ENCODE data around the gene EXOSC10. TPM values are rescaled to one million over a fixed set of nuclear protein-coding genes. Genes with fewer than 3 reads are reported as not detected.
A peak's percentile ranks its signal among the peaks of the same experiment; 100 is the strongest.
"Not testable (repeated sequence)": the region's sequence is repeated elsewhere in the genome, so short reads cannot be mapped to it uniquely, and the experiment has no call there.

Gene EXOSC10
- total RNA-seq, 2 donors from 2014 or later: 40.9 to 43.4 TPM

DNA sequence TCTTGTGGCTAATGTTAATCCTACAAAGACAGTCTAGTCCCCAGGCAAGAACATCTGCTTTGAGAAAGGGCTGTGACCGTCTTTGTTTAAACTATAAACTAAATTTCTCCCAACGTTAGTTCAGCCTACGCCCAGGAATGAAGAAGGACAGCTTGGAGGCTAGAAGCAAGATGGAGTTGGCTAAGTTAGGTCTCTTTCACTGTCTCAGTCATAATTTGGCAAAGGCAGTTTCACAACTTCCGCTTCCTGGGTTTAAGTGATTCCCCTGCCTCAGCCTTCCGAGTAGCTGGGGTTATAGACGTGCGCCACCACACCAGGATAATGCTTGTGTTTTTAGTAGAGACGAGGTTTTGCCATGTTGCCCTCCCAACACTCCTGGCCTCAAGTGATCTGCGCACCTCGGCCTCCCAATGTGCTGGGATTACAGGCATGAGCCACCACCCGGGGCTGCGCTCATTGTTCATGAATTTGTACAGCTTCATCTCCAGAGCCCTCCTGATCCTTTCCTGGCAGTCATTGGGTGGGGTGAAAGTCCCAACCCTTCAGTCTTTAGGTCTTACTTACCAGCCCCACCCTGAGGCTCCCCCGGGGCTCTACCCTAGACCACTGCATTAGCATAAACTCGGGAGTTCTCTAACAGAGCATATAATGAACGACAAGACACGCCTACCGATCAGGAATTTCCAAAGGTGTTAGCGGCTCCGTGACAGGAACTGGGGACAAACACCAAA, 47.7 kb downstream of the EXOSC10 start:
- peak; percentile 50 for DNase-seq (ENCODE audit: low spot score)
- intact Hi-C loops (cut with DNase I): no loop called here

DNA sequence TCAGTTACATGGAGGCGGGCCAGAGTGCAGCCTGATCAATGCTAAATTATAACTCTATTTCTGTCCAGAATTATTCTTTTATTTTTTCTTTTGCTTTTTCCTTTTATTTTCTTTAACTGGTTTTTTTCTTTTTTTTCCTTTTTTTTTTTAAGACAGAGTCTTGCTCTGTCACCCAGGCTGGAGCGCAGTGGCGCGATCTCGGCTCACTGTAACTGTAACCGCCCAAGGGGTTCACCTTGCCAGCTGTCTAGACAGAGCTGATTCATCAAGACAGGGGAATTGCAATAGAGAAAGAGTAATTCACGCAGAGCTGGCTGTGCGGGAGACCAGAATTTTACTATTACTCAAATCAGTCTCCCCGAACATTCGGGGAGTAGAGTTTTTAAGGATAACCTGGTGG, 48.5 kb downstream of the EXOSC10 start:
- DNase-seq (ENCODE audit: low spot score): peak; percentile 58
- intact Hi-C loops (cut with DNase I): not testable (repeated sequence)

- no peak for DNase-seq (ENCODE audit: low spot score)
- intact Hi-C loops (cut with DNase I): no loop called here
Observed at GRCh38 chr1:11046625-11047365, 52.9 kb downstream of the EXOSC10 start, which contains the start of gene MASP2. Gene MASP2 (minus strand): TSS chr1:11047239. CDS start chr1:11047207, 32 bp downstream.

GRCh38 chr1:11046270-11046566, 53.5 kb downstream of the EXOSC10 start:
- no peak for DNase-seq (ENCODE audit: low spot score)
- intact Hi-C loops (cut with DNase I): no loop called here

DNA sequence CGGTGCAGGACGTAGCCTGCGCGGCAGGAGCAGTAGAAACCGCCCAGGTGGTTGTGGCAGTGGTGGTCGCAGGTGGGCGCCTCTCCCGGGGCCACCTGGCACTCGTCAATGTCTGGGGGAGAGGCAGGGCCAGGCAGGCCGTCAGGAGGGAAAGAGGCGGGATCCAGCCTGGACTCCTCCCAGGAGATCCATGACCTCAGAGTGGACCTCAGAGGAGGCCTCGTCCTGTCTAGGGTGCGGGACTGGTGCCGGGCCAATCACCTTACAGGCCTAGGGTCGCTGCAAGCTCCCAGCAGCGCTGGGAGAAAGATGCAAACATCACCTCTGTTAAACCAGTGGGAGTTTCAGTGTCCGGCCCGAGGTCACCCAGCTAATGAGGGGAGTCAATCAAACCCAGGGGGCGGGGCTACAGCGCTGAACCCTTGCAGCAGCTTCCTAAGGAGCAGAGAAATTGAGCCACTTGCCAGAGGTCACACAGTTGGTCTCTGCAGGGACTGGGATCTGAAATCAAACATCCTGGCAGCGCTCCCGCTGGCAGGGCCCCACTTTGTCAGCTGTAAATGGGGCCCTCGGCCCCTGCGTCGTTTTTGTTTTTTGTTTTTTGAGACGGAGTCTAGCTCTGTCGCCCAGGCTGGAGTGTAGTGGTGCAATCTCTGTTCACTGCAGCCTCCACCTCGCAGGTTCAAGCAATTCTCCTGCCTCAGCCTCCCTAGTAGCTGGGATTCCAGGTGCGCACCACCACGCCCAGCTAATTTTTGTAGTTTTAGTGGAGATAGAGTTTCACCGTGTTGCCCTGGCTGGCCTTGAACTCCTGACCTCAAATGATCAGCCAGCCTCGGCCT, 54.0 kb downstream of the EXOSC10 start:
- no peak for DNase-seq (ENCODE audit: low spot score)
- intact Hi-C loops (cut with DNase I): no loop called here

DNA sequence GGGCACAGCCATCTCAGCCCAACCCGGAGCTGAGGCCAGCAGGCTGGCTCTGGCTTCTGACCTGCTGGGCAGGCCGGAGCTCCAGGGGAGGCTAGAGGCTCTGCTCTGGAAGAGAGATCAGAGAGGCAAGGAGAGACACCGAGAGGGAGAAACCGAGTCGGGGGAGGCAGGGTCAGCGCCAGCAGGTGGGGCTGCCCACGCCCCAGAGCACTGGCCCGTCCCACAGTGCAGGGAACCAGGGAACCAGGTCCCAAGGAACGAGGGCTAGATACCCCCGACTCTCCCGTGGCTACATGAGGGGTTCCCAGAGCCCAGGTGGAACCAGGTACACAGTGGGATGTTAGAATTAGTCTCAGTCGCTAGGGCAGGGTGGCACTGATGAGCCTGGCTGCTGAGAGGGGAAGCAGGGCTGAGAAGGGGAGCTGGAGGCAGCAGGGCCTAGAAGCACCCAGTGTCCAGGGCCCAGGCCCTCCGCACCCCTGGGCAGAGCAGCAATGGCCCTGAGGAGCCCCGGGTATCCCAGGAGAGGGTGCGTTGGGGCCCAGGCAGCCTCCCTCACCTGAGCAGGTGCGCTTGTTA, 54.7 kb downstream of the EXOSC10 start:
- DNase-seq (ENCODE audit: low spot score): no peak
- intact Hi-C loops (cut with DNase I): loop anchor here in 1 of 2 donors (5.0 kb wide), 1 partner anchor 602 kb away; no protein-coding TSS in a partner anchor

DNA sequence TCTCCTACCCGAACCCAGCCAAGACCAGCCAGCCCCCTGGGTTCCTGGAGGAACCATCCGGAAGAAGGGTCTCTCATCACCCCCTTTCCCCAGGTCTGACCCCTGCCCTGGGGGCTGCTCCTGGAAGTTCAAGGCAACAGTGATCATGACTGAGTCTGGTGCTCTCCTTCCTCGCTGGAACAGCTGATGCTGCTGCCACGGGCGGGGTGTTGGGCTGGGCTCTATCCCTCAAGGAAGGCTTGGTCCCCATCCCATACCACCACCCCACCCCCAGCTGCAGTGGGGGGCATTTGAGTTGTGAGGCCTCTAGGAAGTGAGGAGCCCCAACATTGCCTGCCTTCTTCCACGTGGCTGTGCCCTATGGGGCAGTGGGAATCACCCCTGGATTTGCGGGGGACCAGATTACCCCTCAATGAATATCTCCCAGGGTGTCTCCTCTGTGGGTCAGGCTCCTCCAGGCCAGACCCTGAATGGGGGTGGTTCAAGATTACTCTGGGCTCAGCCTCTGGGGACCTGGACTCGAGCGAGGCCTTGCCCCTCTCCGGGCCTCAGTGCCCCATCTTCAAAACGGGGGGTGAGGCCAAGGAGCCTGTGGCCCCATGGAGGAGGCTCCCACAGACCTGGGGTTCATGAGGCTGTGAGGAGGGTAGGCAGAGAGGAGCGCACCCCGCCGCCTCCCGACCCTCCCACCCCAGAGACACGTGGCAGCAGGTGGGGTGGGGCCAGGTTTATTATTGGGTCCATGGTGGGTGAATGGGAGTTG, 55.4 kb downstream of the EXOSC10 start:
- no peak for DNase-seq (ENCODE audit: low spot score)
- intact Hi-C loops (cut with DNase I): loop anchor here in 1 of 2 donors (5.0 kb wide), 1 partner anchor 603 kb away; no protein-coding TSS in a partner anchor

DNA sequence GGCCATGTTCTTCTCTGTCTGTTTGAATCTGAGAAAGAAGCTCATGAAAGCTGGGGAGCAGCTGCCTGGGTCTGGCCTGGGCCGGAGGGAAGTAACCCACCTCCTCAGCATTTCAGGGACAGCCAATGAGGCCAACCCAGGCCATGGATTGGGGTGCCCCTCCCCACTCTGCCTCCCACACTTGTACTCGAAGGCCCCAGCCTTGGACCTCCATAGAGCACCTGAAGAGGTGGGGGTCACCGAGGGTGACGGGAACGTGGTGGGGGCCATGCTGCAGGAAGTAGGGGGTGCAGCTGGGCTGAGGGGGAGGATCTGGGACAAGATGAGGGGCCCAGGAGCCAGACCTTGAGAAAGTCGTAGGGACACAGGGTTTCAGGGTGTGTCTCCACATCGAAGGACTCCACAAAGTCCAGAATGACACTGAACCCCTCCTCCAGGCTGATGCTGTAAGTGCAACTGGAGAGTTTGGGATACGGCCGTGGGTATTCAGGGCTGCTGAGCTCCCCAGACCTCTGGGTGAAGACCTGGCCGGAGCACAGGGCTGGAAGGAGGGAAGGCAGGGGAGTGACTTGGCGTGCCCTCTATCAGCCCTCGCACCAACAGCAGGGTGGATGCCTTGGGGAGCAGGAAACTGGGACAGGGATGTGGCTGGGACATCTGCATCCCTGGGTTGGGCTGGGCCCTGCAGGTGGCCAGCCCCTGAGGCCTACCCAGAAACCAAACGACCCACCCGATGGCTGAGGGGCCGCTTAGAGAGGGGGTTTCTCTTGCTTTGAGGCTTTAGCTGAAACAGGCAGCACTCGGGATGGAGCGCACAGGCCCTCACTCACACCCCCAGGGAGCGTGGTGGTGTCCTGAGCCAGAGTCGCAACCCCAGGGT, 56.4 kb downstream of the EXOSC10 start:
- intact Hi-C loops (cut with DNase I): loop anchor here in 1 of 2 donors (5.0 kb wide), 1 partner anchor 604 kb away; no protein-coding TSS in a partner anchor
- DNase-seq (ENCODE audit: low spot score): no peak

DNA sequence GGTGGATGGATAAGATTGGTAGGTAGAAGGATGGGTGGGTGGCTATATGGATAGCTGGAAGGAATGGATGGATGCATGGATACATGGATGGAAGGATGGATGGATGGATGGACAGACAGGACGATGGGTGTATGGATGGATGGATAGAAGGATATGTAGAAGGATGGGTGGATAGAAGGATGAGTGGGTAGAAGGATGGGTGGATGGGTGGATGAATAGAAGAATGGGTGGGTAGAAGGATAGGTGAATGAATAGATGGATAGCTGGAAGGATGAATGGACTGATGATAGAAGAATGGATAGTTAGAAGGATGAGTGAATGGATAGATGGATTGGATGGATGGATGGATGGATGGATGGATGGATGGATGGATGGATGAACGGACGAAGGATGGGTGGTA, 57.6 kb downstream of the EXOSC10 start:
- no peak for DNase-seq (ENCODE audit: low spot score)
- intact Hi-C loops (cut with DNase I): loop anchor here in 1 of 2 donors (5.0 kb wide), 1 partner anchor 605 kb away; no protein-coding TSS in a partner anchor

DNA sequence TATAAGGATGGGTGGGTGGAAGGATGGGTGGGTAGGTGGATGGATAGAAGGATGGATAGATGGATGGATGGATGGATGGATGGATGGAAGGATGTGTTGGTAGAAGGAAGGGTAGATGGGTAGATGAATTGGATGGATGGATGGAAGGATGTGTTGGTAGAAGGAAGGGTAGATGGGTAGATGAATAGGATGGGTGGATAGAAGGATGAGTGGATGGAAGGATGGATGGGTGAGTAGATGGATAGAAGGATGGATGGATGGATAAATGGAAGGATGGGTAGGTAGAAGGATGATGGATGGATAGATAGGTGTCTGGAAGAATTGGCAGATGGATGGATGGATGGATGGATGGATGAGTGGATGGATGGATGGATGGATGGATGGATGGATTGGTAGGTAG, 58.6 kb downstream of the EXOSC10 start:
- intact Hi-C loops (cut with DNase I): loop anchor here in 1 of 2 donors (5.0 kb wide), 1 partner anchor 606 kb away; no protein-coding TSS in a partner anchor
- no peak for DNase-seq (ENCODE audit: low spot score)

DNA sequence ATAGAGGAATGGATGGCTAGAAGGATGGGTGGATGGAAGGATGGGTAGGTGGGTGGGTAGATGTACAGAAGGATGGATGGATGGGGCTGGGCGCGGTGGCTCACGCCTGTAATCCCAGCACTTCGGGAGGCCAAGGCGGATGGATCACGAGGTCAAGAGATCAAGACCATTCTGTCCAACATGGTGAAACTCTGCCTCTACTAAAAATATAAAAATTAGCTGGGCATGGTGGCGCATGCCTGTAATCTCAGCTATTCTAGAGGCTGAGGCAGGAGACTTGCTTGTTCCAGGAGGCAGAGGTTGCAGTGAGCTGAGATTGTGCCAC, 59.6 kb downstream of the EXOSC10 start:
- DNase-seq (ENCODE audit: low spot score): not testable (repeated sequence)
- intact Hi-C loops (cut with DNase I): loop anchor here in 1 of 2 donors (5.0 kb wide), 1 partner anchor 607 kb away; no protein-coding TSS in a partner anchor

GRCh38 chr1:11039351-11040104, 60.1 kb downstream of the EXOSC10 start:
- intact Hi-C loops (cut with DNase I): loop anchor here in 1 of 2 donors (5.0 kb wide), 1 partner anchor 608 kb away; no protein-coding TSS in a partner anchor
- no peak for DNase-seq (ENCODE audit: low spot score)

DNA sequence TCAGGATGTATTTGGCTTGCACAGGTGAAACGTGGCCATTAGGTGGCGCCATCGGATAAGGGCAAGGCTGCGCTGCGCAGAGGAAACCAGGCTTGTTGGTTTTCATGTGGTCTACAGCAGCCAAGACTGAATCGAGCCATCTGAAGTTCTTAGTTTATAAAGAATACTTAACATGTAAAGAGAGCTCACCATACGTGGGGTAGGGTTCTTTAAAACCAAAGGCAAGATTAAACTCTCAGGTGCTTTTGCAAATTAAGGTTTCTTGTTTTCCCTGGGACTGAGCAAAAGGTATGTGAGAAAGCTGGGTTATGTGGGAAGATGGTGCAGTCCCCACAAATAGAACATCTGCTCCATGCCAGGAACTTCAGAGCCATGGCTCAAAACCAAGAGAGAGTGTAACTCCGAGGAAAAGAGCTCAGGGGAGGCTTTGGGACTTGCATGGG, 61.9 kb downstream of the EXOSC10 start:
- intact Hi-C loops (cut with DNase I): no loop called here
- peak; percentile 96 for DNase-seq (ENCODE audit: low spot score)

DNA sequence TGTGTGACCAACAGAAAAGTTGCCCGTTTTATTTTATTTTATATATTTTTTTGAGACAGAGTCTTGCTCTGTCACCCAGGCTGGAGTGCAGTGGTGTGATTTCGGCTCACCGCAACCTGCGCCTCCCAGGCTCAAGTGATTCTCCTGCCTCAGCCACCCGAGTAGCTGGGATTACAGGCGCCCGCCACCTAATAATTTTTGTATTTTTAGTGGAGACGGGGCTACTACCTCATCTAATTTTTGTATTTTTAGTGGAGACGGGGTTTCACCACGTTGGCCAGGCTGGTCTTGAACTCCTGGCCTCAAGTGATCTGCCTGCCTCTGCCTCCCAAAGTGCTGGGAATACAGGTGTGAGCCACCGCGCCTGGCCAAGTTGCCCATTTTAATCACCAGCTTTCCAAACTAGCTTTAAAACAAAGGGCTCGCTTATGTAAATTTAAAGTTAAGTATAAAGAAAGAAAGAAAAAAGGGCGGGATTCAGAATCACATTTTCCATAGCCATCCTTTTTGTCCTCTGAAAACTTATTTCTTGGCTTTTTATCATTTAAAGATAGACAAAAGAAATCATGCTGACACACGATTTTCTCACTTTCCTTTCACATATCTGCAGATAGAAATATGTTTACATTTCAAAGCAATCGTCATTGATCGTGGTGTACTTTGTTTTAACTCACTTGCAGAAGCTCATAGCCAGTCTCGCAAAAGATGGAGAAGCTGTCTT, 62.5 kb downstream of the EXOSC10 start:
- intact Hi-C loops (cut with DNase I); DNase-seq (ENCODE audit: low spot score): not testable (repeated sequence)

DNA sequence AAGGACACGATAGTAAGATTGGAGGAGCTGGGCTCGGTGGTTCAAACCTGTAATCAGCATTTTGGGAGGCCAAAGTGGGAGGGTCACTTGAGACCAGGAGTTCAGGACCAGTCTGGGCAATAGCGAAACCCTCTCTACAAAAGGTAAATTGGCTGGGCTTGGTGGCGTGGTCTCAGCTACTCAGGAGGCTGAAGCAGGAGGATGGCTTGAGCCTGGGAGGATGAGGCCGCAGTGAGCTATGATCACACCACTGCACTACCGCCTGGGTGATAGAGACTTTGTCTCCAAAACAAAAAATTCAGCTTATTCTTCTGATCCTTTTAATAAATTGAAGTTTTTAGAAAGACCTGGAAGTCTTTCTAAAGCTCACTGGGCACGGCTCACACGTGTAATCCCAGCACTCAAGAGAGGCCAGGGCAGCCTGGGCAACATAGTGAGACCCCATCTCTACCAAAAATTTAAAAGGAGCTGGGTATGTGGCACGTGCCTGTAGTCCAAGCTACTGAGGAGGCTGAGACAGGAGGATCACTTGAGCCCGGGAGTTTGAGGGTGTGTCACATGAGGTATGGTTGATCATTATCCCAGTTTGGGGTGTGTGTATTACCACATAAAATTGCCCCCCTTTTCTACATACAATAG, 67.9 kb downstream of the EXOSC10 start:
- intact Hi-C loops (cut with DNase I): no loop called here
- DNase-seq (ENCODE audit: low spot score): no peak

DNA sequence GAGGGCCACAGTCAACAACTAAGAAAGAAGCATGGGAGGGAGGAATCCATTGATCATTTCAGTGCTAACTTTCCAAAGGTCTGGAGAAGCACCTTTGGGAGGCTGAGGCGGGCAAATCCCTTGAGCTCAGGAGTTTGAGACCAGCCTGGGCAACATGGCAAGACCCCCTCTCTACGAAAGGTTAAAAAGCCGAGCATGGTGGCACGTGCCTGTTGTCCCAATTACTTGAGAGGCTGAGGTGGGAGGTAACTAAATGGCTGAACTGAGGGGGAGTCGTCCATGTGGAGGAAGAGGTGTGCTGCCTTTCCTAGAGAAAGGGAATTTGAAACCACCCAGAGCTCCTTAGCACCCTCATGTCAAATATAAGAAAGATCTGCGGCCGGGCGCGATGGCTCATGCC, 68.8 kb downstream of the EXOSC10 start:
- intact Hi-C loops (cut with DNase I): no loop called here
- no peak for DNase-seq (ENCODE audit: low spot score)

Measured in posterior vena cava (tissue), 2 donors.